Middle frontal gyrus (tissue), 1 donor: ENCODE data around the gene ICE1.

Source experiments
- DNase-seq: peaks from one replicate; pipeline ENCODE4 v3.0.0-alpha.2; 2015; ENCODE audit warnings: low spot score; ENCODE audit errors: extremely low spot score

Gene ICE1

GRCh38 chr5:5533927-5534326, 111.5 kb downstream of the ICE1 start:
- DNase-seq, result no peak

GRCh38 chr5:5534333-5534732, 111.9 kb downstream of the ICE1 start:
- no peak for DNase-seq

DNA sequence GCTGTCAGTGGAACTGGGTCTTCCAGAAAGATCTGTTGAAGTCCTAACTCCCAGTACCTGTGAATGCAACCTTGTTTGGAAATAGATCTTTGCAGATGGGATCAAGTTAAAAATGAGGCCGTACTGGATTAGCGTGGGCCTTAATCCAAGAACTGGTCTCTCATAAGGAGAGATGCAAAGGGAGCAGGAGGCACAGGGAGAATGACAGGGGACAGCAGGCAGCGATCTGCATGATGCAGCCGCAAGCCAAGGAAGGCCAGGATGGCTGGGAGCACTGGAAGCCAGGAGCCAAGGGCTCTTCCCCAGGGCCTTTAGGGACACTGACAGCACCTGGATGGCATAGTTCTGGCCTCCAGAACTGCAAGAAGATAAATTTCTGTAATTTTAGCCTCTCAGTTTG, 114.4 kb downstream of the ICE1 start:
- no peak for DNase-seq

DNA sequence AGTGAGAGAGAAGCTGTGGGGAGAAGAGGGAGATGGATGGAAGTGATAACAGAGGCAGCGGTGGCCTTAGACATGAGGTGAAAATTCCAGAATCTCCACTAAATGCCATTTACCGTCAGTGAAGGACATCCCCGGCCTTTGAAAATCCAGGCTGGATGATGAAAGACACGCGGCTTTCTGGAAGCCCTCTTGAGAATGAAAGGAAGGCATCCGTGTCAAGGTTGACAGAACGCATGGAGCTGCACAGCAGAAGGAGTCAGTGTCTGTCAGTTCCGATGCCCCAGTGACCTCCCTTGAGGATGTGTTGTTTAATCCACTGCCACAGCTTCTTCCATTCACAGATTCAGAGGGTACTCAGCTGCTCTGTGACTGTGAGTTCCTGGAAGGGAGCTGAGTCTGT, 114.9 kb downstream of the ICE1 start:
- no peak for DNase-seq

DNA sequence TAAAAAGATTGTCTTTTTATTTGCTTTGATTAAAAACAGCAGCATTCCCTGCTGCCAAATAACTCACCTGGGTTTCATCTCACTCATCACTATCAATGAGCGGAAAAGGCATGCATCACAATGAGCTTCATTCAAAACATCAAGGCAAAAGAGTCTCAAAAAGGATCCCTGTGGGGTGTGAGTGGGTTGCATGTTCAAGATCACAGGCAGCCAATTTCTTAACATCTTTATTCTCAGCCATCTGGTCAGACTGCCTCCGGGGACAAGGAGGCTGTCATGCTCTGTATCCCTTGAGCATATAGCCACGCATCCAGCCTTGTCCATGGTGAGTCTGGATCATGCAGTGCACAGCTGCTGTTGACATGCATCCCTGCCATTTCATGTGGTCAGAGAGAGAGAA, 117.1 kb downstream of the ICE1 start:
- DNase-seq, result no peak
